HG02938 (cell line): ENCODE measurements around the gene SNTG2.

Source experiments
- ATAC-seq: cut with Tn5 transposase; IDR thresholded peaks from one replicate; pipeline ENCODE4 v1.9.1; 2021; ENCODE audit warnings: mild to moderate bottlenecking, moderate library complexity; ENCODE audit not compliant: unreplicated experiment

Gene SNTG2

GRCh38 chr2:1046067-1046466, 95.4 kb downstream of the SNTG2 start:
- no peak for ATAC-seq

DNA sequence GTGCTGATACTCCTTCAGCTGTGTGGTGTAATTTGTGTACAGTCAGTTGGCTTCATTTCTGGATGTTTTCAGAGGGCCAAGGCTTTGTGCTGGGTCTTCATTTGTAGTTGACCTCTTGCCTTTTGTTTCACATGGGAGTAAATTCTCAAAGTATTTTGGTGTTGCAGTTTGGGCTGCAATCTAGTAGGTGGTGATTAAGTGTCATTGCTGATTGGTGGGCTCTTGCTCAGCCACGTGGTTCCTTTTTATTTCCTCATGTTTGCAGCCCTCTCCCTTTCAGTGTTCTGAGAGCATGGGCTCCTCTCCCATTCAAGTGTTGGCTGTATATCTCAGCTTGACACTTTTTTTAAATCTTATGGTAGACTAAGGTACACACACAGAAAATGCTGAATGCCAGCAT, 96.8 kb downstream of the SNTG2 start:
- ATAC-seq = no peak

- no peak for ATAC-seq
Observed at GRCh38 chr2:1049691-1050090, 99.0 kb downstream of the SNTG2 start.

DNA sequence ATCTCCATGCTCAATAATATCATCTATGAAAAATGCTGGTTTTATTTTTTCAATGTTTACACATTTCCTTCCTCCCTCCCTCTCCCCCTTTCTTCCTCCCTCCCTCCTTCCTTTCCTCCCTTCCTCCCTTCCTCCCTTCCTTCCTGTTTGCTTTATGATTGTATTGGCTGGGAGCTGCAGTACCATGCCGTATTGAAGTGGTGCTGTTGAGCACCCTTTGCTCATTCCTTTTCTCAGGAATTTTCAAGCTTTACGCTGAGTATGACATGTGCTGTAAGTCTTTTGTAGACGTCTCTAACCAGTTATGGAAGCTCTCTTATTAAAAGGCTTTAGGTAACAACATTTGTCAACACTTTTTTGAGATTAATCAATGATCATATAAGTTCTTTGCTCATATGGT, 100.4 kb downstream of the SNTG2 start:
- no peak for ATAC-seq

GRCh38 chr2:1052771-1053191, 102.1 kb downstream of the SNTG2 start:
- ATAC-seq = no peak

DNA sequence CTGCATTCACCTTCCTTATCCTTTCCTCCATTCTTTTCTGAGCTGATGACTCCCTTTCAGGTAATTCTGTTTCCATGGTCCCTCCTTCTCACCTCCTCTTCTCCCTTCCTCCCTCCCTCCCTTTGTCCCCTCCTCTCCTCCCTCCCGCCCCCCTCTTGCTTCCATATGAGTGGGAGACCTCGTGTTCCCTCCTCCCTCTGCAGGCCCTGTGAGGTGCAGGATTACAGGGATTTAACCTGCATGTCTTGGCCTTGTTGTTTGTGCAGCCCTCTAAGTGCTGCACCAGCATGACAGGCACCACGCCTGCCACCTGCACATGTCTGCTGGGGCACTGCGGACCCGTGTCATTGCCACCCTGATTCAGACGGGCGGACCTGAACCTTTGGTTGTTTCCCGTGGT, 103.1 kb downstream of the SNTG2 start:
- ATAC-seq = no peak

DNA sequence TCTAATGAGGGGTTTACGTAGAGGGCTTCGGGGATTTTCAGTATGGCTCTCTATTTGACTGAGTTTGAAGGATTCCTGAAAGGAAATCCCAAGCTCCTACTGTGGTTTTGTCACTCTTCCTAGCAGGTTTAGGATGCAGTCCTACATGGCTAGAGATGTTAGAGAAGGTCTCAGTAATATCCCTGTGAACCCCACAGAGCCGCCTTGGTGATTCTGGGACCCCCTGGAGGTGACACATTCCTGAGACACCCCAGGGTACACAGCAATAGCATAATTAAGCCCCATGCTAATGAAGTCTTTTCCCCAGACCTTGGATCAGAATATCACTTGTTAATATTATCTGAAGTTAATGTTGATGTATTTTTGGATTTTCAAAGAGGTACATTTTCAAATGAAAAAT, 103.8 kb downstream of the SNTG2 start:
- no peak for ATAC-seq

DNA sequence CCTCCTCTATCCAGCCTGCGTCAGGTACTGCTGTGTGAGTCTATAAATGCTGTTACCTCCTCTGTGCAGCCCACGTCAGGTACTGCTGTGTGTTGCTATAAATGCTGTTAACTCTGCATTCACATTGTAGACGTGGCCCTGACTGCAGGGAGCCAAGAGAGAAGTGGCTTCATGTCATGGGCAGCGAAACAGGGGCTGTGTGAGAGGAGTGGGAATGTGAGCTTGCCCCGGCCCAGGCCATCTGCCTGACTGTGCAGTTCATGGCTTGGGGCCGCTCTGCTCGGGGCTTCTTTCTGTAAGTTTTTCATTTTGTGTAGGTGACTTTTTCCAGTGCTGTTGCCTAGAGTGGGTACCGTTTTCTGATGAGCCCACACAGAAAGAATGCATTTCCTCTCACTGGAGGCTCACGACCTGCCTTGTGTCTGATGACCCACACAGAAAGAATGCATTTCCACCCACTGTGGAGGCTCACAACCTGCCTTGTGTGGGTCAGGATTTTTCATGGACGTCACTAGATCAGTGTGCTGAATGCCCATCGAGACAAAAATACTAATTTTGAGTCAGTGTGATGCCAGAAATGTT, 104.5 kb downstream of the SNTG2 start:
- no peak for ATAC-seq

DNA sequence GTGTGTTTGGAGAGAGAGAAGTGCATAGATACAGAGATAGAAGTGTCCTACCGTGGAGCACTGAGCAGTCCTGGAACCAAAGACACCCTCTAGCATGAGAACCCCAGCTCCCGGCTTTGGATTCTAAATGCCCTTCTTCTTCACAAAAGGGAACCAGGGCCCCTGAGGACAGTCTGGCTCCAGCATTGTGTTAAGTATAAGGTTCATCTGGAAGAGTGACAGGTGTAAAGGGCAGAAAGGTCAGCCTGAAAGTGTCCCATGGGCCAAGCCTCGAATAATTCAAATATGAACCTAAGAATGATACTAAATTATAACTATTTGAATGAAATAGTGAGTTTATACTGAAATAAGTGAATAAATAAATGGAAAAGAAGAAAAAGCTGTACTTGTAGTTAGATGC, 109.7 kb downstream of the SNTG2 start:
- ATAC-seq = no peak

- ATAC-seq = no peak
Observed at GRCh38 chr2:1060987-1061386, 110.3 kb downstream of the SNTG2 start.

GRCh38 chr2:1068241-1068640, 117.6 kb downstream of the SNTG2 start:
- no peak for ATAC-seq

DNA sequence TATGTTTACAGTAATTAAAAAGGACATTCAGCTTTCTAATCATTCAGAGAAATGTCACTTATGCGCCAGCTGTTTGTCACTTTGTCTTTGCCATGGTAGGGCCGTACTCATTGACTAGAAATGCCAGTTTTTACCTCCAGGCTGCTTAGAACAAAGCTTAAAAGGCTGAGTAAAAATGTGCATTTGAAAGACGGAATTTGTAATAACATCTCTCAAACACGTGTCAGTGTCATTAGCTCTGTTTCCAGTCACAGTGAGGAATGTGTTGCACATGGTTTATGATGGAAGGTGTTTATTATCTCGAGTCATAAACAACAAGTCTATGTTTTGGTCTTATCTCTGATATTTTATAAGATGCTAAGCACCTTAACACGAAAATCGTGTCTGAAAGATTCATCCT, 118.2 kb downstream of the SNTG2 start:
- ATAC-seq = no peak

- no peak for ATAC-seq
Observed at GRCh38 chr2:1069847-1070246, 119.2 kb downstream of the SNTG2 start.

GRCh38 chr2:1070601-1071000, 120.0 kb downstream of the SNTG2 start:
- ATAC-seq = no peak

DNA sequence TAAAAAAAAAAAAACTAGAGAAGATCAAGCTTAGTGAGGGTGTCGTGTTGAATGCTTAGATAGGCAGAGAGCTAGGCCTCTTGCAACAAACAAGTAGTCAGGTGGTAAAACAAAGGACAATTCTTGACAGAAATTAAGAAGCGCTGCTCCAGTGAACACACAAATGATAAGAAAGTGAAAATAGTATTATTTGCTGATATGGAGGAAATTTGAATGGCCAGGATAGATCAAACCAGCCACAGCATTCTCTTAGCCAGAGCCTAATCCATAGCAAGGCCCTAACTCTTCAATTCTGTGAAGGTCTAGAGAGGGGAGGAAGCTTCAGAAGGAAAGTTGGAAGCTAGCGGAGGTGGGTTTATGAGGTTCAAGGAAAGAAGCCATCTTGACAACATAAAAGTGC, 121.0 kb downstream of the SNTG2 start:
- no peak for ATAC-seq

- no peak for ATAC-seq
Observed at GRCh38 chr2:1072250-1072649, 121.6 kb downstream of the SNTG2 start.

- no peak for ATAC-seq
Observed at GRCh38 chr2:1077911-1078310, 127.3 kb downstream of the SNTG2 start.

DNA sequence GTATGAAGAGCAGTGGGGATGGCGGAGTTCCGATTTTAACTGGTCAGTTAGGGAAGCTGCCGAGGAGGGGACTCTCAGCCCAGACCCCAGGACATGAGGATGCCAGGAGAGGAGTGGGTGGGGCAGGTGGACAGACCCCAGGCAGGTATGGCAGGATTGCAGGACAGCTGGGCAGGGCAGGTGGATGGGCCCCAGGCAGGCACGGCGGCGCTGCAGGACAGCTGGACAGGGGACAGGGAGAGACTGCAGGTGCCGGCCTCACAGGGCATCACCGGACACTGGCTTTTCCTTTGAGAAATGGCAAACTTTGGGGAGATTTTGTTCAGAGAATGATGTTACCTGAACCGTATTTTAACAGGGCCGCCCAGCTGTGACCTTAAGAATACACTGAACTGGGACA, 127.7 kb downstream of the SNTG2 start:
- no peak for ATAC-seq

GRCh38 chr2:1079873-1080799, 129.5 kb downstream of the SNTG2 start:
- no peak for ATAC-seq

DNA sequence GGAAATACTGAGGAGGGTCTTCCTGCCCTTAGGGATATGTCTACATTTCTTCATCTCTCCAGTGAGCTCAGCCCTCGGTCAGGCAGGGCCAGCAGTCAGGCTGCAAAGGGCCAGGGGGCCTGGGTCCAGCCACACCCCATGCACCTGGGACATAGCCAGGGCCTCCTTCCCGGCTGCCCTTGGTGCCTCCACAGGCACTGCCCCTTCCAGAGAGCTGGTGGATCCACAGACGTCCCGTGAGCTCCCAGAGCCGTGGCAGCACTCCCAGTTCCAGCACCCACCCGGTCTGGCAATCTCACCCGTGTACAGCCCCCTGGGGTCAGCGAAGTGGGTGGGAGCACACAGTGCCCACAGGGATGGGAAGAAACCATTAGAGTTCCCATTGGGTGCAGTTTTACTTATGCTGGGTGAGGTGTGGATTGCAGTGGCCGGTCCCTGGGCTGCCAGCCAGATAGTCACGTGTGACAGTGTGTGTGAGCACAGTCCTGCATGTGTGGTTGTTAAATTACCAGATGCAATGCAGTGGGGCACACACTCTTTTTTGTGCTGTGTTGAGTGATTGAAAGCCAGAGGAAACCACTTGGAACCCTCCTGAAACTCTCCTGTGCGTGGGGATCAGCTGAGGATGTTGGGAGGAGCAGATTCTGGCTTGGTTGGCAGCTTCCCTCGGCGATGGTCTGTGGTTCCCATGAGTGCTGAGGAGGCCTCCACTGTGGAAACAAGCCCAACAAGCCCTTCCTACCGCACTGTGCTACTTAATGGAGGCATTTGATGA, 131.0 kb downstream of the SNTG2 start:
- no peak for ATAC-seq

DNA sequence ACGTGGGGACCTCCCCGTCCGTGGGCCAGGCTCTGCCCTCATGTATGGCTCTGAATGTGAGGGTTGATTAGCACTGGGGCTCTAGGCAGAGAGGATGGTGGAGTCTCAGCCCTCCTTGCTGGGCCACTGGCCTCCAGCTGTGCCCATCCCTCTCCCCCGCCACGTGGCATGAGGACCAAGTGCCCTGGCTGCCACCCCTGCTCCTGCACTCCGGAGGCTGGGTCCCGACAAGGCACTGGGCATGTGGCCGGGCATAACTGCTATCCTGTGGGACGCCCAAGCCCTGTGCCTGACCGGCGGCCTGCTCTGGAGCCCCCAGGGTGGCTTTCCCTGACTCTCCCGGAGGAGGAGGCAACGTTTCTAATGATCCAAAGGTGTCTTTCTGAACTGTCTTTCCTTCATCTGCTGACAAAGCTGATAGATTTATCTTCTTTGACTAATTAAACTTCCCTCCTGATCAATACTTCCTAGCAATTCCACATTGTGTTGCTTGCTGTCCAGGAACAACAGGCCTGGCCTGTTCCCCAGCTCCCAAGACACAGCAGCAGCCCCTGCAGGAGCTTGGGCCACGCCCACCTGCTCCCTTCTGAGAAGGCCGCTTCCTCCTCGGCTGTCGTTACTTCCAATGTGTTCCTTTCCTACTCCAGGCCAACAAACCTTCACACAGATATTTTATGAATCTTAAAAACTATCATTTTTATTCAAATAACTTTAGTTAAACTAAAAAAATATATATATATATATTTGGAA, 132.0 kb downstream of the SNTG2 start:
- no peak for ATAC-seq
